ENCODE measurements around the gene IL13RA1.

The IL13RA1 gene

GRCh38 chrX:118761939-118762707 is 34.7 kb downstream of the IL13RA1 start:
- Histone ChIP-seq H3K27me3 (ENCODE audit: insufficient read depth, poor library complexity, severe bottlenecking) (no peaks in the 10 kb centered on the region), H3K4me3 (ENCODE audit: severe bottlenecking) (no peak overlapping the region), H3K4me1 (ENCODE audit: insufficient read depth, poor library complexity, severe bottlenecking) (no peaks in the 10 kb centered on the region), H3K9me3 (ENCODE audit: severe bottlenecking) (no peaks in the 10 kb centered on the region), H3K36me3 (ENCODE audit: low read depth) (no peaks in the 10 kb centered on the region; the same call in 1 of the 2 replicates), H3K27ac (ENCODE audit: poor library complexity, severe bottlenecking) (no peak overlapping the region)
- no peak for TF ChIP-seq CTCF (IDR thresholded peaks at IDR 0.05; ENCODE audit: poor library complexity, severe bottlenecking)
- DNase-seq (ENCODE audit: low spot score) (no peak), ATAC-seq (ENCODE audit: low read depth) (no peak)

- H3K9me3 ChIP-seq (ENCODE audit: severe bottlenecking), result no peaks in the 10 kb centered on the region
- H3K36me3 ChIP-seq (ENCODE audit: low read depth), result no peaks in the 10 kb centered on the region; the same call in 1 of the 2 replicates
- no peaks in the 10 kb centered on the region for H3K27me3 ChIP-seq (ENCODE audit: insufficient read depth, poor library complexity, severe bottlenecking)
- DNase-seq (ENCODE audit: low spot score), result no peak
- TF ChIP-seq CTCF (IDR thresholded peaks at IDR 0.05; ENCODE audit: poor library complexity, severe bottlenecking), result no peak
- H3K4me3 ChIP-seq (ENCODE audit: severe bottlenecking), result no peak overlapping the region
- H3K27ac ChIP-seq (ENCODE audit: poor library complexity, severe bottlenecking), result no peak overlapping the region
- no peak for ATAC-seq (ENCODE audit: low read depth)
- no peaks in the 10 kb centered on the region for H3K4me1 ChIP-seq (ENCODE audit: insufficient read depth, poor library complexity, severe bottlenecking)
These were observed 36.1 kb downstream of the IL13RA1 start for GRCh38 chrX:118763489-118763888.

- no peaks in the 10 kb centered on the region for H3K9me3 ChIP-seq (ENCODE audit: severe bottlenecking)
- ATAC-seq (ENCODE audit: low read depth), result no peak
- no peak overlapping the region for H3K27ac ChIP-seq (ENCODE audit: poor library complexity, severe bottlenecking)
These were observed 36.7 kb downstream of the IL13RA1 start for GRCh38 chrX:118764122-118764521.

GRCh38 chrX:118770133-118770760 is 42.8 kb downstream of the IL13RA1 start:
- no peaks in the 10 kb centered on the region for H3K27me3 ChIP-seq (ENCODE audit: insufficient read depth, poor library complexity, severe bottlenecking)
- no peak for TF ChIP-seq CTCF (IDR thresholded peaks at IDR 0.05; ENCODE audit: poor library complexity, severe bottlenecking)

More at GRCh38 chrX:118764122-118764521, 36.7 kb downstream of the IL13RA1 start:
- Histone ChIP-seq H3K4me1 (ENCODE audit: insufficient read depth, poor library complexity, severe bottlenecking) (no peaks in the 10 kb centered on the region), H3K4me3 (ENCODE audit: severe bottlenecking) (no peak overlapping the region), H3K27me3 (ENCODE audit: insufficient read depth, poor library complexity, severe bottlenecking) (no peaks in the 10 kb centered on the region), H3K36me3 (ENCODE audit: low read depth) (no peaks in the 10 kb centered on the region; the same call in 1 of the 2 replicates)
- no peak for DNase-seq (ENCODE audit: low spot score)
- no peak for TF ChIP-seq CTCF (IDR thresholded peaks at IDR 0.05; ENCODE audit: poor library complexity, severe bottlenecking)

GRCh38 chrX:118772051-118772450 is 44.6 kb downstream of the IL13RA1 start:
- DNase-seq (ENCODE audit: low spot score), result no peak
- no peaks in the 10 kb centered on the region for H3K9me3 ChIP-seq (ENCODE audit: severe bottlenecking)
- H3K27me3 ChIP-seq (ENCODE audit: insufficient read depth, poor library complexity, severe bottlenecking), result no peaks in the 10 kb centered on the region
- H3K4me1 ChIP-seq (ENCODE audit: insufficient read depth, poor library complexity, severe bottlenecking), result peaks cover 6% of the 10 kb centered on the region
- H3K36me3 ChIP-seq (ENCODE audit: low read depth), result no peaks in the 10 kb centered on the region
- no peak overlapping the region for H3K4me3 ChIP-seq (ENCODE audit: severe bottlenecking)
- H3K27ac ChIP-seq (ENCODE audit: poor library complexity, severe bottlenecking), result no peak overlapping the region
- no peak for ATAC-seq (ENCODE audit: low read depth)
- no peak for TF ChIP-seq CTCF (IDR thresholded peaks at IDR 0.05; ENCODE audit: poor library complexity, severe bottlenecking)

More at GRCh38 chrX:118770133-118770760, 42.8 kb downstream of the IL13RA1 start:
- no peaks in the 10 kb centered on the region for H3K36me3 ChIP-seq (ENCODE audit: low read depth)
- ATAC-seq (ENCODE audit: low read depth), result no peak
- no peak overlapping the region for H3K27ac ChIP-seq (ENCODE audit: poor library complexity, severe bottlenecking)
- H3K4me1 ChIP-seq (ENCODE audit: insufficient read depth, poor library complexity, severe bottlenecking), result peaks cover 6% of the 10 kb centered on the region
- no peak overlapping the region for H3K4me3 ChIP-seq (ENCODE audit: severe bottlenecking)
- DNase-seq (ENCODE audit: low spot score), result no peak
- no peaks in the 10 kb centered on the region for H3K9me3 ChIP-seq (ENCODE audit: severe bottlenecking)
